Testis (tissue), 2 donors: ENCODE results near the gene ERBB4.

Experiments used
- CTCF ChIP-seq, 3 experiments: fragments of 450-650 bp in 2 of 3; fragments of 200-600 bp in 1 of 3; sonication (generic) in 1 of 3; IDR thresholded peaks; one replicate each; pipeline ENCODE4 v1.5.1; 2016 to 2019; ENCODE audit warnings: antibody characterized with exemption in 3 of 3, mild to moderate bottlenecking in 2 of 3, moderate library complexity in 1 of 3
- POLR2A ChIP-seq: fragments of 450-650 bp; IDR thresholded peaks from one replicate; pipeline ENCODE4 v1.6.1; 2017; ENCODE audit warnings: antibody characterized with exemption, mild to moderate bottlenecking, moderate library complexity

GRCh38 chr2:211745295-211746097 lies 793.1 kb downstream of the ERBB4 start:
- TF ChIP-seq CTCF (IDR thresholded peaks at IDR 0.05), result peak; percentile 66 to 82 (median 74)
- no peak for TF ChIP-seq POLR2A
